LoVo (cell line): ENCODE data around the gene RCSD1.
"Not testable (repeated sequence)": the region's sequence is repeated elsewhere in the genome, so short reads cannot be mapped to it uniquely, and the experiment has no call there.

Experiments used
- DNase-seq: peaks from one replicate; pipeline ENCODE4 v3.0.0-alpha.2; 2016; ENCODE audit warnings: low spot score

RCSD1 gene

GRCh38 chr1:167629681-167630567, at the start of gene RCSD1:
Gene RCSD1, plus strand, starts transcription at chr1:167630232. Its CDS starts 192 bp downstream, at chr1:167630424.
- DNase-seq = no peak

GRCh38 chr1:167582064-167582463, 48.0 kb upstream of the RCSD1 start:
- DNase-seq = no peak

GRCh38 chr1:167582722-167583121, 47.3 kb upstream of the RCSD1 start:
- DNase-seq = no peak

GRCh38 chr1:167584581-167584980, 45.5 kb upstream of the RCSD1 start:
- DNase-seq = no peak

GRCh38 chr1:167587342-167587741, 42.7 kb upstream of the RCSD1 start:
- DNase-seq = no peak

GRCh38 chr1:167587872-167588271, 42.2 kb upstream of the RCSD1 start:
- no peak for DNase-seq

- no peak for DNase-seq
Measured at GRCh38 chr1:167588361-167588760, 41.7 kb upstream of the RCSD1 start.

GRCh38 chr1:167592475-167592874, 37.6 kb upstream of the RCSD1 start:
- DNase-seq = no peak

- no peak for DNase-seq
Measured at GRCh38 chr1:167593860-167594259, 36.2 kb upstream of the RCSD1 start.

GRCh38 chr1:167594822-167595221, 35.2 kb upstream of the RCSD1 start:
- DNase-seq = no peak

- peak; percentile 1 for DNase-seq
Measured at GRCh38 chr1:167599957-167600581, 30.0 kb upstream of the RCSD1 start.

GRCh38 chr1:167601442-167602383, 28.3 kb upstream of the RCSD1 start:
- DNase-seq = no peak

GRCh38 chr1:167602840-167603239, 27.2 kb upstream of the RCSD1 start:
- no peak for DNase-seq

GRCh38 chr1:167605576-167605975, 24.5 kb upstream of the RCSD1 start:
- no peak for DNase-seq

- DNase-seq = no peak
Measured at GRCh38 chr1:167611983-167612382, 18.0 kb upstream of the RCSD1 start.

- DNase-seq = no peak
Measured at GRCh38 chr1:167612587-167613385, 17.2 kb upstream of the RCSD1 start.

GRCh38 chr1:167613984-167614383, 16.0 kb upstream of the RCSD1 start:
- DNase-seq = not testable (repeated sequence)

GRCh38 chr1:167614851-167615250, 15.2 kb upstream of the RCSD1 start:
- no peak for DNase-seq

GRCh38 chr1:167616521-167616920, 13.5 kb upstream of the RCSD1 start:
- no peak for DNase-seq

- no peak for DNase-seq
Measured at GRCh38 chr1:167617153-167618147, 12.6 kb upstream of the RCSD1 start.
